ENCODE measurements around the gene RRP36. TPM values are rescaled to one million over a fixed set of nuclear protein-coding genes. Genes with fewer than 3 reads are reported as not detected.

RRP36 gene
- total RNA-seq, 1 experiment from 2014 or later, result 63.4 TPM

DNA sequence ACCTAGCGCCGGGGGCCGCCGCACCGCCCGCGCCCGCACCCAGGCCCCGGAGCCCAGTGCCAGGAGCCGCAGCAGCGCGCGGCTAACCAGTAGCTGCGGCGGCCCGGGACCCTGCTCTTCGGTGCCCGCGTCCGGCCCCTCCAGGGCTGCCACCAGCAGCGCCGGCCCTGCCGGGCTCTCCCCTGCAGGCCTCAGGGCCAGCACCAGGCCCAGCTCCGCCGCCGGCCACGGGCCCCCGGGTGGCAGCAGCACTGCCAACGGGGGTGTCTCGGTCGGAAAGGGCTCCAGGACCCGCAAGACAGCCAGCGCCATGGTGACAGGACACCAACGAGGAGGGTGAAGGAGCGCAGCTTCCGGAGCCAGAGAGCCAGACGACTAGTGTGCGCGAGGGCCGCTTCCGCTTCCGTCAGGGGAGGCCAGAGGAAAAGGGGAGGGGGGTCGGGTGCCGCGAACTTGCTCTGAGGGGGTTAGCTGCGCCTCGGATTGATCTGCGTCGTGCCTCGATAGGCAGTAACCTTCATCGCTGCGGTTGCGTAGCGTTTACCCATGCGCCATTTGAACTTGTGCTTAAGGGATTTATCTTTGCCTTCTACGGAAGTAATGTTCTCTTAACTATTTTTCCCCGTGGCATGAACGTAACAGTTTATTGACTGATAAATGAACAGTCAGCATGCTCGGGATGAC is 42.4 kb upstream of the RRP36 start, which contains the start of gene PEX6:
Gene PEX6, minus strand, starts transcription at position 343 of the 684 bp plus-strand sequence. Its CDS starts 31 bp downstream, at position 312.
- Histone ChIP-seq H3K9me3 (ENCODE audit: control insufficient read depth in 1 of 2, insufficient read depth in 1 of 2, low read depth in 1 of 2, low read length in 2 of 2) (no peaks in the 10 kb centered on the region), H3K27ac (ENCODE audit: low read depth, low read length) (peak within 1 kb of the TSS; percentile 82), H3K79me2 (ENCODE audit: insufficient read depth, low read length) (peaks cover 26% of the 10 kb centered on the region), H3K36me3 (ENCODE audit: control insufficient read depth in 1 of 2, insufficient read depth in 2 of 2, low read length in 2 of 2) (no peaks in the 10 kb centered on the region), H3K9ac (ENCODE audit: low read length) (peak within 1 kb of the TSS; percentile 79), H3K9me2 (ENCODE audit: insufficient read depth) (no peaks in the 10 kb centered on the region), H4K20me1 (ENCODE audit: insufficient read depth) (no peaks in the 10 kb centered on the region), H3K27me3 (ENCODE audit: insufficient read depth, low read length) (no peaks in the 10 kb centered on the region), H2AFZ (ENCODE audit: low read depth, low read length, poor library complexity, severe bottlenecking) (no peak within 1 kb of the TSS), H3K4me3 (replicated peaks in 1 of 2; ENCODE audit: low read depth in 1 of 2, low read length in 2 of 2) (peak within 1 kb of the TSS; percentile 87 to 90), H3K4me1 (ENCODE audit: control insufficient read depth in 1 of 2, insufficient read depth in 2 of 2, low read length in 2 of 2) (peaks cover 4 to 27% of the 10 kb centered on the region in 2 experiments; a peak in 2 of 4 replicates), H3K4me2 (ENCODE audit: low read length) (peak within 1 kb of the TSS; percentile 94)
- ChIA-PET RAD21 (ENCODE audit: low non-redundant PET in 1 of 2, low total read pairs in 2 of 2, uncharacterized antibody in 2 of 2, unreplicated experiment in 2 of 2) (no interaction called here), CTCF (no interaction called here), POLR2A (interaction anchor here (0.9 to 1.6 kb wide), 4 partner anchors 9 to 196 kb away, joined by 3 to 6 read pairs (median 5); partner anchors contain the start of genes CNPY3 and RRP36)
- peak; percentile 70 for DNase-seq (ENCODE audit: low read depth, low spot score)
- no TSS peak for BruUV-seq (replicated peaks)
- intact Hi-C loops (cut with micrococcal nuclease), result no loop called here
- peak; percentile 88 for ATAC-seq
- TF ChIP-seq, protein P1, sequence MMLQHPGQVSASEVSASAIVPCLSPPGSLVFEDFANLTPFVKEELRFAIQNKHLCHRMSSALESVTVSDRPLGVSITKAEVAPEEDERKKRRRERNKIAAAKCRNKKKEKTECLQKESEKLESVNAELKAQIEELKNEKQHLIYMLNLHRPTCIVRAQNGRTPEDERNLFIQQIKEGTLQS (IDR thresholded peaks at IDR 0.05), result no peak
- TF ChIP-seq, protein P2, sequence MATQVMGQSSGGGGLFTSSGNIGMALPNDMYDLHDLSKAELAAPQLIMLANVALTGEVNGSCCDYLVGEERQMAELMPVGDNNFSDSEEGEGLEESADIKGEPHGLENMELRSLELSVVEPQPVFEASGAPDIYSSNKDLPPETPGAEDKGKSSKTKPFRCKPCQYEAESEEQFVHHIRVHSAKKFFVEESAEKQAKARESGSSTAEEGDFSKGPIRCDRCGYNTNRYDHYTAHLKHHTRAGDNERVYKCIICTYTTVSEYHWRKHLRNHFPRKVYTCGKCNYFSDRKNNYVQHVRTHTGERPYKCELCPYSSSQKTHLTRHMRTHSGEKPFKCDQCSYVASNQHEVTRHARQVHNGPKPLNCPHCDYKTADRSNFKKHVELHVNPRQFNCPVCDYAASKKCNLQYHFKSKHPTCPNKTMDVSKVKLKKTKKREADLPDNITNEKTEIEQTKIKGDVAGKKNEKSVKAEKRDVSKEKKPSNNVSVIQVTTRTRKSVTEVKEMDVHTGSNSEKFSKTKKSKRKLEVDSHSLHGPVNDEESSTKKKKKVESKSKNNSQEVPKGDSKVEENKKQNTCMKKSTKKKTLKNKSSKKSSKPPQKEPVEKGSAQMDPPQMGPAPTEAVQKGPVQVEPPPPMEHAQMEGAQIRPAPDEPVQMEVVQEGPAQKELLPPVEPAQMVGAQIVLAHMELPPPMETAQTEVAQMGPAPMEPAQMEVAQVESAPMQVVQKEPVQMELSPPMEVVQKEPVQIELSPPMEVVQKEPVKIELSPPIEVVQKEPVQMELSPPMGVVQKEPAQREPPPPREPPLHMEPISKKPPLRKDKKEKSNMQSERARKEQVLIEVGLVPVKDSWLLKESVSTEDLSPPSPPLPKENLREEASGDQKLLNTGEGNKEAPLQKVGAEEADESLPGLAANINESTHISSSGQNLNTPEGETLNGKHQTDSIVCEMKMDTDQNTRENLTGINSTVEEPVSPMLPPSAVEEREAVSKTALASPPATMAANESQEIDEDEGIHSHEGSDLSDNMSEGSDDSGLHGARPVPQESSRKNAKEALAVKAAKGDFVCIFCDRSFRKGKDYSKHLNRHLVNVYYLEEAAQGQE (IDR thresholded peaks at IDR 0.05; ENCODE audit: low read depth), result no peak
- TF ChIP-seq SRF (IDR thresholded peaks at IDR 0.05; ENCODE audit: low read depth) (no peak; the same call in 1 of the 2 replicates), POLR2A (IDR thresholded peaks at IDR 0.05; ENCODE audit: borderline replicate concordance, extremely low read depth, insufficient read depth, insufficient read length) (peak; percentile 92), CBX3 (IDR thresholded peaks at IDR 0.05; ENCODE audit: low read depth) (no peak), EZH2 (IDR thresholded peaks at IDR 0.05) (no peak), EGR1 (IDR thresholded peaks at IDR 0.05; ENCODE audit: low read depth) (no peak), YY1 (IDR thresholded peaks at IDR 0.05; ENCODE audit: extremely low read depth, insufficient replicate concordance, low read depth, low read length) (peak; percentile 75), CEBPB (IDR thresholded peaks at IDR 0.05; ENCODE audit: low read depth) (no peak), TCF7L2 (IDR thresholded peaks at IDR 0.05; ENCODE audit: borderline replicate concordance, extremely low read depth, insufficient read depth, insufficient read length) (peak; percentile 23), ZFX (IDR thresholded peaks at IDR 0.05) (peak; percentile 94), FOSL1 (IDR thresholded peaks at IDR 0.05; ENCODE audit: low read depth) (no peak), JUND (IDR thresholded peaks at IDR 0.05) (no peak), ZNF274 (IDR thresholded peaks at IDR 0.05; ENCODE audit: low read depth, low read length) (no peak), SIN3A (IDR thresholded peaks at IDR 0.05; ENCODE audit: low read depth) (peak; percentile 54), SP1 (IDR thresholded peaks at IDR 0.05; ENCODE audit: low read depth) (peak; percentile 25; the same call in 1 of the 2 replicates), RAD21 (IDR thresholded peaks at IDR 0.05; ENCODE audit: low read depth) (no peak), POLR2AphosphoS5 (IDR thresholded peaks at IDR 0.05; ENCODE audit: low read depth, low read length) (peak; percentile 93), EZH2phosphoT487 (IDR thresholded peaks at IDR 0.05; ENCODE audit: borderline replicate concordance) (no peak)
- TF ChIP-seq, protein P3, sequence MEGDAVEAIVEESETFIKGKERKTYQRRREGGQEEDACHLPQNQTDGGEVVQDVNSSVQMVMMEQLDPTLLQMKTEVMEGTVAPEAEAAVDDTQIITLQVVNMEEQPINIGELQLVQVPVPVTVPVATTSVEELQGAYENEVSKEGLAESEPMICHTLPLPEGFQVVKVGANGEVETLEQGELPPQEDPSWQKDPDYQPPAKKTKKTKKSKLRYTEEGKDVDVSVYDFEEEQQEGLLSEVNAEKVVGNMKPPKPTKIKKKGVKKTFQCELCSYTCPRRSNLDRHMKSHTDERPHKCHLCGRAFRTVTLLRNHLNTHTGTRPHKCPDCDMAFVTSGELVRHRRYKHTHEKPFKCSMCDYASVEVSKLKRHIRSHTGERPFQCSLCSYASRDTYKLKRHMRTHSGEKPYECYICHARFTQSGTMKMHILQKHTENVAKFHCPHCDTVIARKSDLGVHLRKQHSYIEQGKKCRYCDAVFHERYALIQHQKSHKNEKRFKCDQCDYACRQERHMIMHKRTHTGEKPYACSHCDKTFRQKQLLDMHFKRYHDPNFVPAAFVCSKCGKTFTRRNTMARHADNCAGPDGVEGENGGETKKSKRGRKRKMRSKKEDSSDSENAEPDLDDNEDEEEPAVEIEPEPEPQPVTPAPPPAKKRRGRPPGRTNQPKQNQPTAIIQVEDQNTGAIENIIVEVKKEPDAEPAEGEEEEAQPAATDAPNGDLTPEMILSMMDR (IDR thresholded peaks at IDR 0.05 in 2 of 3, conservative IDR thresholded peaks at IDR 0.05 in 1 of 3; ENCODE audit: borderline replicate concordance in 1 of 3, insufficient read depth in 1 of 3, low read depth in 2 of 3, low read length in 2 of 3), result no peak
- TF ChIP-seq, protein P4, sequence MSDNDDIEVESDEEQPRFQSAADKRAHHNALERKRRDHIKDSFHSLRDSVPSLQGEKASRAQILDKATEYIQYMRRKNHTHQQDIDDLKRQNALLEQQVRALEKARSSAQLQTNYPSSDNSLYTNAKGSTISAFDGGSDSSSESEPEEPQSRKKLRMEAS (IDR thresholded peaks at IDR 0.05), result peak; percentile 82
